ENCODE measurements around the gene ANO1. TPM values are rescaled to one million over a fixed set of nuclear protein-coding genes. Genes with fewer than 3 reads are reported as not detected.

Gene ANO1
- total RNA-seq, 1 experiment from 2014 or later = 41.7 TPM

DNA sequence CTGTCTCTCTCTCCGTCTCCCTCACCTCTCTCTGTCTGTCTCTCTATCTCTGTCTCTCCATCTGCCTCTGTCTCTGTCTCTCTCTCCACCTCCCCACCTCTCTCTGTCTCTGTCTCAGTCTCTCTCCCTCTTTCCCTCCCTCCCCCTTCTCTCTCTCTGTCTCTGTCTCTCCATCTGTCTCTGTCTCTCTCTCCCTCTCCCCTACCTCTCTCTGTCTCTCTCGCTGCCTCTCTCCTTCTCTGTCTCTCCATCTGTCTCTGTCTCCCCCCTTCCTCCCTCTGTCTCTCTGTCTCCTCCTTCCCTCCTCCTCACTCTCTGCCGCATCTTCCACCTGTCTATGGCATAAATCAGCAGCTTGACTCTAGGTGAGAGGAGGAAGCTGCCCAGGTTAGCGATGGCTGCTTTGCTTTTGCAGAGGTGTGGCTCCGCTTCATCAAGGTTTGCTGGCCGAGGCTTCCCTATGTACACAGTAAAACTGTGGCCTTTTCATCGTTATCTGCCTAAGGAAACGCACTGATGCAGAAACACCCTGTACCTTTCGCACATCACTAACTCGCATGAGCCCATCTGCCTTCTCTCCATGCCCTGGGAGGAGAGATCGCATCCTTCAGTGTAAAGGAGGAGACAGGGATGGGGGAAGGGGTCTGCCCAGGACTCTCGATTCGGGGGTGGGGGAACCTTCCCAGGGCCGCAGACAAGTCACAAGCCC lies 44.5 kb downstream of the ANO1 start:
- peaks cover 1 to 7% of the 10 kb centered on the region in 2 experiments for H3K4me1 ChIP-seq (ENCODE audit: control insufficient read depth in 1 of 2, insufficient read depth in 2 of 2, low read length in 2 of 2)
- no peaks in the 10 kb centered on the region for H3K27me3 ChIP-seq (ENCODE audit: insufficient read depth, low read length)
- ATAC-seq (0 out of 2 replicates have a peak, but pooled peaks have one; percentile 28), DNase-seq (ENCODE audit: low read depth, low spot score) (no peak)
- no peaks in the 10 kb centered on the region for H4K20me1 ChIP-seq (ENCODE audit: insufficient read depth)
- RAD21 ChIA-PET (ENCODE audit: low non-redundant PET in 1 of 2, low total read pairs in 2 of 2, uncharacterized antibody in 2 of 2, unreplicated experiment in 2 of 2) = no interaction called here
- POLR2A ChIA-PET = no interaction called here
- H3K4me3 ChIP-seq (replicated peaks in 1 of 2; ENCODE audit: low read depth in 1 of 2, low read length in 2 of 2) = no peak overlapping the region
- no peaks in the 10 kb centered on the region for H3K9me3 ChIP-seq (ENCODE audit: control insufficient read depth in 1 of 2, insufficient read depth in 1 of 2, low read depth in 1 of 2, low read length in 2 of 2)
- H3K36me3 ChIP-seq (ENCODE audit: control insufficient read depth in 1 of 2, insufficient read depth in 2 of 2, low read length in 2 of 2) = no peaks in the 10 kb centered on the region; a peak in 1 of 4 replicates
- no peaks in the 10 kb centered on the region for H3K9me2 ChIP-seq (ENCODE audit: insufficient read depth)
- H3K4me2 ChIP-seq (ENCODE audit: low read length) = no peak overlapping the region
- no peak for TF ChIP-seq EZH2phosphoT487 (IDR thresholded peaks at IDR 0.05; ENCODE audit: borderline replicate concordance)
- TF ChIP-seq, protein P1, sequence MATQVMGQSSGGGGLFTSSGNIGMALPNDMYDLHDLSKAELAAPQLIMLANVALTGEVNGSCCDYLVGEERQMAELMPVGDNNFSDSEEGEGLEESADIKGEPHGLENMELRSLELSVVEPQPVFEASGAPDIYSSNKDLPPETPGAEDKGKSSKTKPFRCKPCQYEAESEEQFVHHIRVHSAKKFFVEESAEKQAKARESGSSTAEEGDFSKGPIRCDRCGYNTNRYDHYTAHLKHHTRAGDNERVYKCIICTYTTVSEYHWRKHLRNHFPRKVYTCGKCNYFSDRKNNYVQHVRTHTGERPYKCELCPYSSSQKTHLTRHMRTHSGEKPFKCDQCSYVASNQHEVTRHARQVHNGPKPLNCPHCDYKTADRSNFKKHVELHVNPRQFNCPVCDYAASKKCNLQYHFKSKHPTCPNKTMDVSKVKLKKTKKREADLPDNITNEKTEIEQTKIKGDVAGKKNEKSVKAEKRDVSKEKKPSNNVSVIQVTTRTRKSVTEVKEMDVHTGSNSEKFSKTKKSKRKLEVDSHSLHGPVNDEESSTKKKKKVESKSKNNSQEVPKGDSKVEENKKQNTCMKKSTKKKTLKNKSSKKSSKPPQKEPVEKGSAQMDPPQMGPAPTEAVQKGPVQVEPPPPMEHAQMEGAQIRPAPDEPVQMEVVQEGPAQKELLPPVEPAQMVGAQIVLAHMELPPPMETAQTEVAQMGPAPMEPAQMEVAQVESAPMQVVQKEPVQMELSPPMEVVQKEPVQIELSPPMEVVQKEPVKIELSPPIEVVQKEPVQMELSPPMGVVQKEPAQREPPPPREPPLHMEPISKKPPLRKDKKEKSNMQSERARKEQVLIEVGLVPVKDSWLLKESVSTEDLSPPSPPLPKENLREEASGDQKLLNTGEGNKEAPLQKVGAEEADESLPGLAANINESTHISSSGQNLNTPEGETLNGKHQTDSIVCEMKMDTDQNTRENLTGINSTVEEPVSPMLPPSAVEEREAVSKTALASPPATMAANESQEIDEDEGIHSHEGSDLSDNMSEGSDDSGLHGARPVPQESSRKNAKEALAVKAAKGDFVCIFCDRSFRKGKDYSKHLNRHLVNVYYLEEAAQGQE (IDR thresholded peaks at IDR 0.05; ENCODE audit: low read depth) = no peak
- no peak for TF ChIP-seq YY1 (IDR thresholded peaks at IDR 0.05; ENCODE audit: extremely low read depth, insufficient replicate concordance, low read depth, low read length)
- TF ChIP-seq POLR2A (IDR thresholded peaks at IDR 0.05; ENCODE audit: borderline replicate concordance, extremely low read depth, insufficient read depth, insufficient read length) = no peak
- no peak for TF ChIP-seq TCF7L2 (IDR thresholded peaks at IDR 0.05; ENCODE audit: borderline replicate concordance, extremely low read depth, insufficient read depth, insufficient read length)
- no peak for TF ChIP-seq SIN3A (IDR thresholded peaks at IDR 0.05; ENCODE audit: low read depth)
- TF ChIP-seq, protein P2, sequence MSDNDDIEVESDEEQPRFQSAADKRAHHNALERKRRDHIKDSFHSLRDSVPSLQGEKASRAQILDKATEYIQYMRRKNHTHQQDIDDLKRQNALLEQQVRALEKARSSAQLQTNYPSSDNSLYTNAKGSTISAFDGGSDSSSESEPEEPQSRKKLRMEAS (IDR thresholded peaks at IDR 0.05) = no peak
- no peak for TF ChIP-seq EZH2 (IDR thresholded peaks at IDR 0.05)
- TF ChIP-seq SRF (IDR thresholded peaks at IDR 0.05; ENCODE audit: low read depth) = no peak
- no peak for TF ChIP-seq CEBPB (IDR thresholded peaks at IDR 0.05; ENCODE audit: low read depth)
- TF ChIP-seq, protein P3, sequence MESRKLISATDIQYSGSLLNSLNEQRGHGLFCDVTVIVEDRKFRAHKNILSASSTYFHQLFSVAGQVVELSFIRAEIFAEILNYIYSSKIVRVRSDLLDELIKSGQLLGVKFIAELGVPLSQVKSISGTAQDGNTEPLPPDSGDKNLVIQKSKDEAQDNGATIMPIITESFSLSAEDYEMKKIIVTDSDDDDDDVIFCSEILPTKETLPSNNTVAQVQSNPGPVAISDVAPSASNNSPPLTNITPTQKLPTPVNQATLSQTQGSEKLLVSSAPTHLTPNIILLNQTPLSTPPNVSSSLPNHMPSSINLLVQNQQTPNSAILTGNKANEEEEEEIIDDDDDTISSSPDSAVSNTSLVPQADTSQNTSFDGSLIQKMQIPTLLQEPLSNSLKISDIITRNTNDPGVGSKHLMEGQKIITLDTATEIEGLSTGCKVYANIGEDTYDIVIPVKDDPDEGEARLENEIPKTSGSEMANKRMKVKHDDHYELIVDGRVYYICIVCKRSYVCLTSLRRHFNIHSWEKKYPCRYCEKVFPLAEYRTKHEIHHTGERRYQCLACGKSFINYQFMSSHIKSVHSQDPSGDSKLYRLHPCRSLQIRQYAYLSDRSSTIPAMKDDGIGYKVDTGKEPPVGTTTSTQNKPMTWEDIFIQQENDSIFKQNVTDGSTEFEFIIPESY (IDR thresholded peaks at IDR 0.05; ENCODE audit: extremely low read depth, insufficient replicate concordance, low read length) = no peak
- TF ChIP-seq, protein P4, sequence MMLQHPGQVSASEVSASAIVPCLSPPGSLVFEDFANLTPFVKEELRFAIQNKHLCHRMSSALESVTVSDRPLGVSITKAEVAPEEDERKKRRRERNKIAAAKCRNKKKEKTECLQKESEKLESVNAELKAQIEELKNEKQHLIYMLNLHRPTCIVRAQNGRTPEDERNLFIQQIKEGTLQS (IDR thresholded peaks at IDR 0.05) = no peak
- TF ChIP-seq, protein P5, sequence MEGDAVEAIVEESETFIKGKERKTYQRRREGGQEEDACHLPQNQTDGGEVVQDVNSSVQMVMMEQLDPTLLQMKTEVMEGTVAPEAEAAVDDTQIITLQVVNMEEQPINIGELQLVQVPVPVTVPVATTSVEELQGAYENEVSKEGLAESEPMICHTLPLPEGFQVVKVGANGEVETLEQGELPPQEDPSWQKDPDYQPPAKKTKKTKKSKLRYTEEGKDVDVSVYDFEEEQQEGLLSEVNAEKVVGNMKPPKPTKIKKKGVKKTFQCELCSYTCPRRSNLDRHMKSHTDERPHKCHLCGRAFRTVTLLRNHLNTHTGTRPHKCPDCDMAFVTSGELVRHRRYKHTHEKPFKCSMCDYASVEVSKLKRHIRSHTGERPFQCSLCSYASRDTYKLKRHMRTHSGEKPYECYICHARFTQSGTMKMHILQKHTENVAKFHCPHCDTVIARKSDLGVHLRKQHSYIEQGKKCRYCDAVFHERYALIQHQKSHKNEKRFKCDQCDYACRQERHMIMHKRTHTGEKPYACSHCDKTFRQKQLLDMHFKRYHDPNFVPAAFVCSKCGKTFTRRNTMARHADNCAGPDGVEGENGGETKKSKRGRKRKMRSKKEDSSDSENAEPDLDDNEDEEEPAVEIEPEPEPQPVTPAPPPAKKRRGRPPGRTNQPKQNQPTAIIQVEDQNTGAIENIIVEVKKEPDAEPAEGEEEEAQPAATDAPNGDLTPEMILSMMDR (IDR thresholded peaks at IDR 0.05 in 2 of 3, conservative IDR thresholded peaks at IDR 0.05 in 1 of 3; ENCODE audit: borderline replicate concordance in 1 of 3, insufficient read depth in 1 of 3, low read depth in 2 of 3, low read length in 2 of 3) = no peak
- no peak for TF ChIP-seq EGR1 (IDR thresholded peaks at IDR 0.05; ENCODE audit: low read depth)
- H3K79me2 ChIP-seq (ENCODE audit: insufficient read depth, low read length) = no peaks in the 10 kb centered on the region
- no TSS peak for BruUV-seq (replicated peaks)
- intact Hi-C loops (cut with micrococcal nuclease) = no loop called here
- no peak overlapping the region for H2AFZ ChIP-seq (ENCODE audit: low read depth, low read length, poor library complexity, severe bottlenecking)
- H3K27ac ChIP-seq (ENCODE audit: low read depth, low read length) = no peak overlapping the region
- CTCF ChIA-PET = no interaction called here
- no peak overlapping the region for H3K9ac ChIP-seq (ENCODE audit: low read length)

Measured in HCT116 (cell line).